CD4-positive, CD25-positive, alpha-beta regulatory T cell (primary cell): ENCODE measurements around the gene FRZB. TPM values are rescaled to one million over a fixed set of nuclear protein-coding genes. Genes with fewer than 3 reads are reported as not detected.

Source experiments
- ATAC-seq, 2 donors: fragments of 150-1000 bp; cut with Tn5 transposase; one replicate each; pipeline ENCODE4 v1.10.0; 2021; ENCODE audit warnings: low read depth in 2 of 2, moderate number of reproducible peaks in 2 of 2, moderate library complexity in 1 of 2
- DNase-seq, 3 donors: peaks; one replicate each; pipeline versions ENCODE4 v3.0.0 to v3.0.0-alpha.2; 2012 to 2022; ENCODE audit warnings: mixed read lengths in 1 of 3
- H3K27ac ChIP-seq: one replicate; pipeline ENCODE4 v1.7.0; 2013; ENCODE audit warnings: mild to moderate bottlenecking, low read length; ENCODE audit not compliant: insufficient read depth, poor library complexity, severe bottlenecking
- H3K27me3 ChIP-seq: one replicate; pipeline ENCODE4 v1.7.0; 2013; ENCODE audit warnings: low read length; ENCODE audit not compliant: control insufficient read depth, insufficient read depth
- H3K36me3 ChIP-seq: one replicate; pipeline ENCODE4 v1.7.0; 2013; ENCODE audit warnings: mild to moderate bottlenecking, low read length, moderate library complexity; ENCODE audit not compliant: control insufficient read depth, insufficient read depth
- H3K4me1 ChIP-seq: 2 replicates; pipeline ENCODE4 v1.7.0; 2013; ENCODE audit warnings: mild to moderate bottlenecking, low read length; ENCODE audit not compliant: insufficient read depth, control insufficient read depth, poor library complexity, severe bottlenecking
- H3K4me3 ChIP-seq: one replicate; pipeline ENCODE4 v1.7.0; 2013; ENCODE audit warnings: low read depth, mild to moderate bottlenecking, low read length, moderate library complexity
- H3K9me3 ChIP-seq, 2 experiments: 1 replicate in 1 of 2; 2 replicates in 1 of 2; pipeline ENCODE4 v1.7.0; 2013; ENCODE audit warnings: low read length in 2 of 2, mild to moderate bottlenecking in 1 of 2, moderate library complexity in 1 of 2; ENCODE audit not compliant: control insufficient read depth in 2 of 2
- H3K27ac Mint-ChIP-seq, 3 donors: one replicate each; pipeline ENCODE4 v1.8.0; 2020 to 2022; ENCODE audit warnings: mild to moderate bottlenecking in 3 of 3, mixed read lengths in 3 of 3, moderate library complexity in 2 of 3
- H3K27me3 Mint-ChIP-seq: one replicate; pipeline ENCODE4 v1.8.0; 2022; ENCODE audit warnings: mild to moderate bottlenecking, mixed read lengths
- H3K36me3 Mint-ChIP-seq: one replicate; pipeline ENCODE4 v1.8.0; 2020; ENCODE audit warnings: mixed read lengths
- H3K4me1 Mint-ChIP-seq, 4 donors: one replicate each; pipeline ENCODE4 v1.8.0; 2020 to 2022; ENCODE audit warnings: mixed read lengths in 4 of 4, mild to moderate bottlenecking in 1 of 4
- H3K4me3 Mint-ChIP-seq, 4 donors: one replicate each; pipeline ENCODE4 v1.8.0; 2020 to 2022; ENCODE audit warnings: mild to moderate bottlenecking in 4 of 4, mixed read lengths in 4 of 4, moderate library complexity in 3 of 4
- H3K9me3 Mint-ChIP-seq, 7 donors: one replicate each; pipeline ENCODE4 v1.8.0; 2020 to 2022; ENCODE audit warnings: mixed read lengths in 7 of 7, mild to moderate bottlenecking in 3 of 7, moderate library complexity in 2 of 7
- polyA plus RNA-seq, 4 donors: library from polyadenylated mRNA; unstranded; fragments of 300-500 nt; fragmentation: Illumina TruSeq; gene quantifications; one replicate each; pipeline ENCODE4 v1.2.3, GENCODE V29; 2021
- total RNA-seq: library from RNA; stranded (reverse); gene quantifications from one replicate; pipeline ENCODE4 v1.2.3, GENCODE V29; 2022

The FRZB gene, protein sequence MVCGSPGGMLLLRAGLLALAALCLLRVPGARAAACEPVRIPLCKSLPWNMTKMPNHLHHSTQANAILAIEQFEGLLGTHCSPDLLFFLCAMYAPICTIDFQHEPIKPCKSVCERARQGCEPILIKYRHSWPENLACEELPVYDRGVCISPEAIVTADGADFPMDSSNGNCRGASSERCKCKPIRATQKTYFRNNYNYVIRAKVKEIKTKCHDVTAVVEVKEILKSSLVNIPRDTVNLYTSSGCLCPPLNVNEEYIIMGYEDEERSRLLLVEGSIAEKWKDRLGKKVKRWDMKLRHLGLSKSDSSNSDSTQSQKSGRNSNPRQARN
- total RNA-seq: not detected
- polyA plus RNA-seq: not detected

- Histone ChIP-seq H3K27ac (no peak within 1 kb of the TSS), H3K27me3 (peaks cover 19% of the 10 kb centered on the region), H3K4me3 (no peak within 1 kb of the TSS), H3K9me3 (no peaks in the 10 kb centered on the region), H3K36me3 (no peaks in the 10 kb centered on the region), H3K4me1 (no peaks in the 10 kb centered on the region)
- Mint-ChIP-seq H3K9me3 (peaks cover 0 to 2% (median 1%) of the 10 kb centered on the region in 7 donors), H3K27me3 (peaks cover 51% of the 10 kb centered on the region), H3K4me3 (peak within 1 kb of the TSS in 2 of 4 donors; percentile 73 to 75), H3K36me3 (no peaks in the 10 kb centered on the region), H3K27ac (peak within 1 kb of the TSS in 1 of 3 donors; percentile 43), H3K4me1 (peaks cover 5 to 17% (median 6%) of the 10 kb centered on the region in 4 donors)
- DNase-seq (peak in 1 of 3 donors; percentile 0), ATAC-seq (no peak)
These were observed at the start of gene FRZB for GRCh38 chr2:182866461-182867406. Gene FRZB, minus strand, starts transcription at chr2:182866637. Its CDS starts 85 bp downstream, at chr2:182866552.

DNA sequence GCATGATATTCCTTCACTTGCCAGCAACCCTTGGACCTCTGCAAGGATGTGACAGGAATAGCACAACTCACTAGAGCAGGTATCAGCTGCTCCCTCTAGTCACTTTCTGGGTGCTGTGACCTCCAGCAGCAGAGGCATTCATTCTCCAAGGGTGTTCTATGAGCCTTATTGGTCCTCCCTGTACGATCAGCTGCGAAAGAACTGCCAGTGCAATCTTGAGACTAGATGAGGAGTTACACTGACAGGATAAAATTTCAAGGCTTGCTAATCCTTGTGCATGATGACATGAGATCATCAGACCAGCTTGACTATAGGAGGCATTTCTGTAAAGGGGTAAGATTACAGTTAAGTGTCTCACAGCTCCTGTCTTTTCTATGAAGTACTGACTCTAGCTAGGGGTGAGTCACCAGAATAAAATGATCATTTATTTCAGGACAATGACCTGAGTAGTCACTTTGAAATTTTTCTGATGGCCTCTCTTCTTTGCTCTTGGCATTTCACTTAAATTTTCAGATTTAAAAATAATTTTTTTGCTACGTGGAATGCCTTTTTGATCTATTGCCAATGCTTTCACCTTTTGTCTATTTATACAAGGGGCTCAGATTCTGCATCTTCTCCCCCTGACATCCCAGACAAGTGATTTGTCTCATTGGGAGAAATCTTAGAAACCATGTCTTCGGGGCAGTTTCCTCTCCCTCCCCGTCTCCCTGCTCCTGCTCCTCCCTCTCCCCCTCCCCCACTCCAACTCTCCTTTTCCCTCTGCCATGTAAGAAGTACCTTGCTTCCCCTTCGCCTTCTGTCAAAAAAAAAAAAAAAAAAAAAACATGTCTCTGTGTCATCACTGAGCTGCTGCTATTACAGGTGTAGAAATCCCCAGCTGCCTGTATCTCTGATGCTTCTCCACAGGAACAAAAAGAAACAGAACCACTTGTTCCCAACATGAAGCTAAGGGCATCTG is 49.2 kb upstream of the FRZB start:
- Mint-ChIP-seq H3K36me3 (no peaks in the 10 kb centered on the region), H3K27me3 (no peaks in the 10 kb centered on the region), H3K27ac (no peak overlapping the region), H3K9me3 (peaks cover 0 to 1% (median 0%) of the 10 kb centered on the region in 7 donors), H3K4me3 (no peak overlapping the region), H3K4me1 (no peaks in the 10 kb centered on the region)
- H3K36me3 ChIP-seq: no peaks in the 10 kb centered on the region
- ATAC-seq (no peak), DNase-seq (no peak)
- no peaks in the 10 kb centered on the region for H3K9me3 ChIP-seq
- H3K27ac ChIP-seq: no peak overlapping the region
- no peak overlapping the region for H3K4me3 ChIP-seq
- no peaks in the 10 kb centered on the region for H3K4me1 ChIP-seq
- no peaks in the 10 kb centered on the region for H3K27me3 ChIP-seq

- no peaks in the 10 kb centered on the region for H3K27me3 ChIP-seq
- no peak for DNase-seq
- Mint-ChIP-seq H3K27ac (no peak overlapping the region), H3K36me3 (no peaks in the 10 kb centered on the region), H3K9me3 (peaks cover 0 to 1% (median 0%) of the 10 kb centered on the region in 7 donors), H3K27me3 (no peaks in the 10 kb centered on the region), H3K4me1 (no peaks in the 10 kb centered on the region), H3K4me3 (no peak overlapping the region)
- H3K9me3 ChIP-seq: no peaks in the 10 kb centered on the region
- H3K4me1 ChIP-seq: no peaks in the 10 kb centered on the region
- H3K27ac ChIP-seq: no peak overlapping the region
- H3K4me3 ChIP-seq: no peak overlapping the region
- H3K36me3 ChIP-seq: no peaks in the 10 kb centered on the region
- no peak for ATAC-seq
These were observed 48.4 kb upstream of the FRZB start for GRCh38 chr2:182914852-182915251.

DNA sequence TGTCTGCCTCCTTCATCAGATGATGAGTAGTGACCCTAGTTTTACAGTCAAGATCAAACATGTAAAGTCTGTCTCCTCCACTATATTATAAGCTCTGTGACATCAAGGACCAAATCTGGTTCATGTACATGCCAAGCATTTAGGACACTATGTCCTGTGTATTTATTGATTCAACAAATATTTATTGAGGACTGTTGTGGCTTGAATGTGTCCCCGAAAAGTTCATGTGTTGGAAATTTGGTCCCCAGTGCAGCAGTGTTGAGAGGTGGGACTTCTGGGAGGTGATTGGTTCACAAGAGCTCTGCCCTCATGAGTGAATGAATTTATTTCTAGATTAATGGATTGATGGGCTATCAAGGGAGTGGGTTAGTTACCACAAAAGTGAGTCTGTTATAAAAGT is 46.6 kb upstream of the FRZB start:
- no peak for ATAC-seq

DNA sequence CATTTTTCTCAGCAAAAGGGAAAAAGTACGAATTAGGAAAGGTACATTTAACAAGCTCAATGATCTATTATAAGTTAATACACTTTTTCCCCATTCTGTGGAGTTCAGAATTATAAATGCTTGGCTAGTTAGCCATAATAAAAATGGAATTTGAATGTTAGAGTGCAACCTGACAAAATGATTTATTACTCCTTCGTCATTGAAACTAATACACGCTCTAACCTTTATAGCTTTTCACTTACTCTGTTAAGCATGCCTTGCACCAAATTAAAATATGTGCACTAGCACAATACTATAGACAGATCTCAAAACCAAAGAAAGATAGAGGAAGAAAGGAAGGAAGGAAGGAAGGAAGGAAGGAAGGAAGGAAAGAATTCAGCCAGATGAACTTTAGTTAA is 46.1 kb upstream of the FRZB start:
- Histone ChIP-seq H3K36me3 (no peaks in the 10 kb centered on the region), H3K4me3 (no peak overlapping the region), H3K27me3 (no peaks in the 10 kb centered on the region), H3K27ac (no peak overlapping the region), H3K4me1 (no peaks in the 10 kb centered on the region), H3K9me3 (no peaks in the 10 kb centered on the region)
- no peaks in the 10 kb centered on the region for H3K27me3 Mint-ChIP-seq
- DNase-seq (no peak), ATAC-seq (no peak)
- no peaks in the 10 kb centered on the region for H3K36me3 Mint-ChIP-seq
- no peaks in the 10 kb centered on the region for H3K9me3 Mint-ChIP-seq
- no peak overlapping the region for H3K27ac Mint-ChIP-seq
- no peaks in the 10 kb centered on the region for H3K4me1 Mint-ChIP-seq
- no peak overlapping the region for H3K4me3 Mint-ChIP-seq

More for the DNA sequence above, 46.6 kb upstream of the FRZB start:
- no peaks in the 10 kb centered on the region for H3K27me3 Mint-ChIP-seq
- Histone ChIP-seq H3K4me1 (no peaks in the 10 kb centered on the region), H3K9me3 (no peaks in the 10 kb centered on the region), H3K4me3 (no peak overlapping the region), H3K36me3 (no peaks in the 10 kb centered on the region), H3K27ac (no peak overlapping the region), H3K27me3 (no peaks in the 10 kb centered on the region)
- no peak overlapping the region for H3K4me3 Mint-ChIP-seq
- no peak for DNase-seq
- H3K27ac Mint-ChIP-seq: no peak overlapping the region
- peaks cover 0 to 1% (median 0%) of the 10 kb centered on the region in 7 donors for H3K9me3 Mint-ChIP-seq
- H3K4me1 Mint-ChIP-seq: no peaks in the 10 kb centered on the region
- no peaks in the 10 kb centered on the region for H3K36me3 Mint-ChIP-seq

- peaks cover 0 to 1% (median 0%) of the 10 kb centered on the region in 7 donors for H3K9me3 Mint-ChIP-seq
- Histone ChIP-seq H3K4me3 (no peak overlapping the region), H3K4me1 (no peaks in the 10 kb centered on the region), H3K27me3 (no peaks in the 10 kb centered on the region), H3K36me3 (no peaks in the 10 kb centered on the region), H3K9me3 (no peaks in the 10 kb centered on the region), H3K27ac (no peak overlapping the region)
- no peaks in the 10 kb centered on the region for H3K4me1 Mint-ChIP-seq
- no peak overlapping the region for H3K4me3 Mint-ChIP-seq
- H3K27me3 Mint-ChIP-seq: no peaks in the 10 kb centered on the region
- no peaks in the 10 kb centered on the region for H3K36me3 Mint-ChIP-seq
- ATAC-seq: no peak
- DNase-seq: no peak
- no peak overlapping the region for H3K27ac Mint-ChIP-seq
These were observed 45.5 kb upstream of the FRZB start for GRCh38 chr2:182911813-182912517.

- H3K9me3 ChIP-seq: no peaks in the 10 kb centered on the region
- ATAC-seq: no peak
These were observed 44.5 kb upstream of the FRZB start for GRCh38 chr2:182910965-182911364.

More at GRCh38 chr2:182910965-182911364, 44.5 kb upstream of the FRZB start:
- no peaks in the 10 kb centered on the region for H3K36me3 Mint-ChIP-seq
- H3K27ac Mint-ChIP-seq: no peak overlapping the region
- no peak for DNase-seq
- no peaks in the 10 kb centered on the region for H3K4me1 Mint-ChIP-seq
- H3K27me3 Mint-ChIP-seq: no peaks in the 10 kb centered on the region
- no peaks in the 10 kb centered on the region for H3K4me1 ChIP-seq
- no peak overlapping the region for H3K27ac ChIP-seq
- no peaks in the 10 kb centered on the region for H3K36me3 ChIP-seq
- peaks cover 0 to 1% (median 0%) of the 10 kb centered on the region in 7 donors for H3K9me3 Mint-ChIP-seq
- no peak overlapping the region for H3K4me3 ChIP-seq
- no peak overlapping the region for H3K4me3 Mint-ChIP-seq
- H3K27me3 ChIP-seq: no peaks in the 10 kb centered on the region
